ENCODE measurements around the gene ZNF74. TPM values are rescaled to one million over a fixed set of nuclear protein-coding genes. Genes with fewer than 3 reads are reported as not detected.

The ZNF74 gene
- total RNA-seq, 1 donor from 2014 or later, result 28.8 TPM

DNA sequence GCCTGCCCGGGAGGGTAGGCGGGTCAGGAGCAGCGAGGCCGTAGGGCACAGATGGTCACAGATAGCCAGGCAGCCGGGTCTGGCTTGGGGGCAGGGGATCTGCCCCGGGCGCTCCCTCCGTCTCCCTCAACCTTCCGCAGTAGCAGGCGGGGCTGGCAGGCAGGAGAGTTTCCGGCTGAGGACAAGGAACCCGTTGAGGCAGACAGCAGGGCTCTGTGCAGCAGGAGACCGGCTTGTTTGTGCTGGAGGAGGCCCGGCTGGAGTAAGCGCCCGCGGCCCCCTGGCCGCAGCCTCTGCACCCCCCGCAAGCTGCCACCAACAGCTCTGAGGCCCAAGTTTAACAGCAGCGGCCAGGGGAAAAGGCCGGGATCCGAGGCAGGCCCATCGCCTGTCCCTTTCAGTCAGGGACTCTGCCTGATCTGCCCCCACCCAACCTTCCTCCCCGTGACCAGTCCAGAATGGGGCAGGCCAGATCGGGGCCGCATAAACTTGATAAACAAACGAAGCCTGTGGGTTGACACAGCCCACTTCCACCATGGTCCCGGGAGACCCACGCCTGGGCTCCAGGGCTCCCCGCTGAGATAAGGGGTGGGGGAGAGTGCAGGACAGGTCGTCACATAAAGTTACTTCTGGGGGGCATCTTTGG, 30.1 kb downstream of the ZNF74 start:
- TF ChIP-seq, protein P1, sequence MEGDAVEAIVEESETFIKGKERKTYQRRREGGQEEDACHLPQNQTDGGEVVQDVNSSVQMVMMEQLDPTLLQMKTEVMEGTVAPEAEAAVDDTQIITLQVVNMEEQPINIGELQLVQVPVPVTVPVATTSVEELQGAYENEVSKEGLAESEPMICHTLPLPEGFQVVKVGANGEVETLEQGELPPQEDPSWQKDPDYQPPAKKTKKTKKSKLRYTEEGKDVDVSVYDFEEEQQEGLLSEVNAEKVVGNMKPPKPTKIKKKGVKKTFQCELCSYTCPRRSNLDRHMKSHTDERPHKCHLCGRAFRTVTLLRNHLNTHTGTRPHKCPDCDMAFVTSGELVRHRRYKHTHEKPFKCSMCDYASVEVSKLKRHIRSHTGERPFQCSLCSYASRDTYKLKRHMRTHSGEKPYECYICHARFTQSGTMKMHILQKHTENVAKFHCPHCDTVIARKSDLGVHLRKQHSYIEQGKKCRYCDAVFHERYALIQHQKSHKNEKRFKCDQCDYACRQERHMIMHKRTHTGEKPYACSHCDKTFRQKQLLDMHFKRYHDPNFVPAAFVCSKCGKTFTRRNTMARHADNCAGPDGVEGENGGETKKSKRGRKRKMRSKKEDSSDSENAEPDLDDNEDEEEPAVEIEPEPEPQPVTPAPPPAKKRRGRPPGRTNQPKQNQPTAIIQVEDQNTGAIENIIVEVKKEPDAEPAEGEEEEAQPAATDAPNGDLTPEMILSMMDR (IDR thresholded peaks at IDR 0.05; ENCODE audit: unreplicated experiment), result no peak
- peaks cover 2% of the 10 kb centered on the region for H3K4me1 Mint-ChIP-seq (ENCODE audit: unreplicated experiment)
- H3K27me3 Mint-ChIP-seq (ENCODE audit: unreplicated experiment), result peaks cover 12% of the 10 kb centered on the region
- DNase-seq (ENCODE audit: low spot score), result no peak
- H3K36me3 Mint-ChIP-seq (ENCODE audit: low read depth, unreplicated experiment), result peaks cover 10% of the 10 kb centered on the region
- H3K27ac Mint-ChIP-seq (ENCODE audit: unreplicated experiment), result no peak overlapping the region
- no peaks in the 10 kb centered on the region for H3K9me3 Mint-ChIP-seq (ENCODE audit: unreplicated experiment)
- H3K4me3 Mint-ChIP-seq (ENCODE audit: unreplicated experiment), result no peak overlapping the region

DNA sequence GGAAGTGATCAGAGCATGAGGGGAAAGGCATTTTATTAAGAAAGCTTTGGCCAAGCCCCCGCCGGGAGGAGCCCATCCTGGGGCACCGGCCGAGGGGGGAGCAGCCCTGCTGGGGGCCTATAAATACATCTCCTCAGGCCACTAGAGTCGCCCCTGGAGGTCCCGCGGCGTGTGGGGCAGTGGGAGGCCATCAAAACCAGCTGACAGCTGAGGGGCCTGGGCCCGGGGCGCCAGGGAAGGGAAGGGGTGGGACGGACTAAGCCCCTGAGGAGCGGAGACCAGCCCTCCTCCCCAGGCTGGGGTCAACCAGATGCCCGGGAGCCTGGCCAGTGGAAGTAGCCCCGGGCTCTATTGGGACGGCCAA, 30.6 kb downstream of the ZNF74 start:
- DNase-seq (ENCODE audit: low spot score), result no peak
- Mint-ChIP-seq H3K9me3 (ENCODE audit: unreplicated experiment) (no peaks in the 10 kb centered on the region), H3K4me3 (ENCODE audit: unreplicated experiment) (no peak overlapping the region), H3K27ac (ENCODE audit: unreplicated experiment) (no peak overlapping the region), H3K4me1 (ENCODE audit: unreplicated experiment) (peaks cover 2% of the 10 kb centered on the region), H3K27me3 (ENCODE audit: unreplicated experiment) (peaks cover 12% of the 10 kb centered on the region), H3K36me3 (ENCODE audit: low read depth, unreplicated experiment) (peaks cover 10% of the 10 kb centered on the region)
- TF ChIP-seq, protein P1 (IDR thresholded peaks at IDR 0.05; ENCODE audit: unreplicated experiment), result no peak

DNA sequence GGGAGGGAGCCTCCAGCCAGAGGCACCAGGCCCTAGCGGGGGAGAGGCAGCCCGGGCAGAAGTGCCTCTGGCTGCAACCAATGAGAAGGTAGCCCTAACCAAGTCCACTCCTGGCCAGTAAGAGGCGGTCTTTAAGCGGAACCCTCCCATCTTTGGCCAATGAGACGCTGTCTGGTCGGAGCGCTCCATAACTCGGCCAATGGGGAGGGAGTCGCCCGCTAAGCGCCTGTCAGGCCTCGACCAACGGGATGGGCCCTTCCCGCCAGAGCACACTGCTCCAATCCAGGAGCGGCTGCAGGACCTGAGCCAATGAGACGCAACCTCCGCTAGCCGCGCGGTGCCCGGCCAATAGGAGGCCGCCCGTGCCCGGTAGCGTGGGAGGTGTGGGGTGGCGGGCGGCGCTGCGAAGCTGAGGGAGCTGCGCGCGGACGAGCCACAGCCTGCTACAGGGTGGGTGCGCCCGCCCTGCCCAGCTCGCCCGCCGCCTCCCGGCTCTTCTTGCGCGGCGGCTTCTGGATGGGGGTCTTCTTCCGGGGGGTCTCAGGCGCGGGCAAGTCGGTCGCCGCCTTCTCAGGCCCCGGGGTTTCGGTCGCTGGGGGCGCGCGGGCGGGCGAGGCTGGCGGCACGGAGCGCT, 31.1 kb downstream of the ZNF74 start:
- TF ChIP-seq, protein P1 (IDR thresholded peaks at IDR 0.05; ENCODE audit: unreplicated experiment), result no peak
- Mint-ChIP-seq H3K36me3 (ENCODE audit: low read depth, unreplicated experiment) (peaks cover 10% of the 10 kb centered on the region), H3K27ac (ENCODE audit: unreplicated experiment) (no peak overlapping the region), H3K4me1 (ENCODE audit: unreplicated experiment) (peaks cover 2% of the 10 kb centered on the region), H3K27me3 (ENCODE audit: unreplicated experiment) (peaks cover 12% of the 10 kb centered on the region), H3K9me3 (ENCODE audit: unreplicated experiment) (no peaks in the 10 kb centered on the region), H3K4me3 (ENCODE audit: unreplicated experiment) (no peak overlapping the region)
- no peak for DNase-seq (ENCODE audit: low spot score)

DNA sequence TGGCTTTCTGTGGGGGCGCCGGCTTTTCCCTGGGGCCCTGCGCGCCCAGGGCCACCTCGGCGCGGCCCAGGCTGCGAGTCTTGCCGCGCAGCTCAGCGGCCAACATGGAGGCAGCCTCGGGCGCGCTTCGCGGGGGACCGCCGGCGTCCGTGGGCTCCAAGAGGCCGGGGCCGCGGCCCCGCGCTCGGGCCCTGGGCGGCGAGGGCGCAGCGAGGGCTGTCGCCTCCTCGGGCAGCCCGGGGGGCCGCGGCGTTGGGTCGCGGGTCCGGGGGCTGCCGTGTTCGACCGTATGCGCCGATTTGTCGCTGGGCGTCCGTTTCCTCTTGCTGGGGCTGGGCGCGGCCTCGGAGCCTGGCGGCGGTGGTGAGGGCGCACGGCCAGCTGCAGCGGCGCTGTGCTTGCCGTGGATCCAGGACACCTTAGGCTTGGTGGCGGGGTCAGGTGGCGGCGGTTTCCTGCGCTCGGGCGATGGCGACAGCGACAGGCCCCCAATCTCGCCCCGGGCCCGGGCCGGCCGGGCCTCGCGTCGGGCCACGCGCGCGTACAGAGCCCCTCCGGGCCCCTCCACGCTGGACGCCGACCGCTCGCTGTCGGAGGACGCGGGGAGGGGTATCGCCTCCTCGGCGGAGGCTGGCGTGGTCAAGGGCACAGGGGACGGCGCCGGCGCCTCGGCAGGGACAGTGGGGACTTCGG, 31.8 kb downstream of the ZNF74 start:
- DNase-seq (ENCODE audit: low spot score), result no peak
- H3K27ac Mint-ChIP-seq (ENCODE audit: unreplicated experiment), result no peak overlapping the region
- peaks cover 10% of the 10 kb centered on the region for H3K36me3 Mint-ChIP-seq (ENCODE audit: low read depth, unreplicated experiment)
- no peaks in the 10 kb centered on the region for H3K9me3 Mint-ChIP-seq (ENCODE audit: unreplicated experiment)
- TF ChIP-seq, protein P1 (IDR thresholded peaks at IDR 0.05; ENCODE audit: unreplicated experiment), result no peak
- no peak overlapping the region for H3K4me3 Mint-ChIP-seq (ENCODE audit: unreplicated experiment)
- peaks cover 2% of the 10 kb centered on the region for H3K4me1 Mint-ChIP-seq (ENCODE audit: unreplicated experiment)
- H3K27me3 Mint-ChIP-seq (ENCODE audit: unreplicated experiment), result peaks cover 16% of the 10 kb centered on the region

DNA sequence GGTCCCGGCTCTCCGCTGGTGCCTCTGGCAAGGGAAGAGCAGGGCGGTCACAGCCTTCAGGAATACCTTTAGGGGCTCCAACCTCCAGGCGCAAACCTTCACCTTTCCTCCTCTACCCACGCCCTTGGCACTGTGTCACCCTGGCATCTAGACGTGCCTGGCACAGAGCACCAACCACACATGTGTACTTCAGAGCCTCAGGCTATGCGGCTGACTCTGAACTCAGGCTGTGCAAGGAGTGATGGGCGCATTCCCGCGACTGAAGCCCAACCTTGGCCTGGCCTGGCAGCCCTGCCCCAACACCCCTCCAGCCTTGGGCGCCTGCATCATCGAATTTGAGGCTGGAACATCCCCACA, 32.3 kb downstream of the ZNF74 start:
- H3K36me3 Mint-ChIP-seq (ENCODE audit: low read depth, unreplicated experiment), result peaks cover 10% of the 10 kb centered on the region
- no peak for DNase-seq (ENCODE audit: low spot score)
- no peak overlapping the region for H3K27ac Mint-ChIP-seq (ENCODE audit: unreplicated experiment)
- H3K4me1 Mint-ChIP-seq (ENCODE audit: unreplicated experiment), result peaks cover 2% of the 10 kb centered on the region
- peaks cover 16% of the 10 kb centered on the region for H3K27me3 Mint-ChIP-seq (ENCODE audit: unreplicated experiment)
- no peak overlapping the region for H3K4me3 Mint-ChIP-seq (ENCODE audit: unreplicated experiment)
- no peaks in the 10 kb centered on the region for H3K9me3 Mint-ChIP-seq (ENCODE audit: unreplicated experiment)
- TF ChIP-seq, protein P1 (IDR thresholded peaks at IDR 0.05; ENCODE audit: unreplicated experiment), result no peak

All from endothelial cell (in vitro differentiated cells).